Sigmoid colon (tissue), 7 donors: Measurements from ENCODE around the gene HEY2. TPM values are rescaled to one million over a fixed set of nuclear protein-coding genes. Genes with fewer than 3 reads are reported as not detected.
A peak's percentile ranks its signal among the peaks of the same experiment; 100 is the strongest.

Experiments
- DNase-seq: peaks from one replicate; pipeline ENCODE4 v3.0.0-alpha.2; 2019
- H3K27ac ChIP-seq, 4 donors: fragments of 200-600 bp; sonication (generic); one replicate each; pipeline ENCODE4 v1.5.1; 2016 to 2019; ENCODE audit warnings: mild to moderate bottlenecking in 1 of 4
- H3K27me3 ChIP-seq, 3 donors: fragments of 200-600 bp; sonication (generic); one replicate each; pipeline ENCODE4 v1.5.1; 2019; ENCODE audit warnings: mild to moderate bottlenecking in 1 of 3
- H3K36me3 ChIP-seq, 4 donors: fragments of 200-600 bp; sonication (generic); one replicate each; pipeline ENCODE4 v1.5.1; 2016 to 2019
- H3K4me1 ChIP-seq, 4 donors: fragments of 200-600 bp; sonication (generic); one replicate each; pipeline ENCODE4 v1.5.1; 2017 to 2019
- H3K4me3 ChIP-seq, 4 donors: fragments of 200-600 bp; sonication (generic); one replicate each; pipeline ENCODE4 v1.5.1; 2017 to 2019; ENCODE audit warnings: mild to moderate bottlenecking in 2 of 4, moderate library complexity in 1 of 4
- H3K9me3 ChIP-seq, 4 donors: fragments of 200-600 bp in 3 of 4; sonication (generic) in 3 of 4; one replicate each; pipeline versions ENCODE4 v1.5.1 to v1.6.1; 2013 to 2019
- CTCF ChIP-seq, 4 experiments: fragments of 450-650 bp in 3 of 4; fragments of 200-600 bp in 1 of 4; IDR thresholded peaks; one replicate each; pipeline ENCODE4 v1.5.1; 2016 to 2019; ENCODE audit warnings: antibody characterized with exemption in 4 of 4, mild to moderate bottlenecking in 3 of 4, moderate library complexity in 2 of 4
- EP300 ChIP-seq, 4 donors: sonication (generic); formaldehyde crosslinking; IDR thresholded peaks; one replicate each; pipeline ENCODE4 v1.6.1; 2017; ENCODE audit warnings: antibody characterized with exemption in 4 of 4
- POLR2A ChIP-seq, 2 donors: fragments of 450-650 bp; IDR thresholded peaks; one replicate each; pipeline ENCODE4 v1.6.1; 2016; ENCODE audit warnings: antibody characterized with exemption in 2 of 2, mild to moderate bottlenecking in 2 of 2, moderate library complexity in 2 of 2
- POLR2AphosphoS5 ChIP-seq, 4 donors: sonication (generic); formaldehyde crosslinking; IDR thresholded peaks; one replicate each; pipeline ENCODE4 v1.6.1; 2017; ENCODE audit warnings: antibody characterized with exemption in 4 of 4
- WGBS, 2 donors: extraction: QIAGEN DNeasy Blood & Tissue Kit; methylation state at CpG; one replicate each; pipeline ENCODE4 v1.1.7; 2013; 5-methylcytosine and 5-hydroxymethylcytosine counted together
- intact Hi-C: fragments of 100-400 bp; cut with DNase I; formaldehyde crosslinking; loops from one replicate; pipeline ENCODE4 v1.15.1; 2023
- polyA plus RNA-seq, 3 donors: library from polyadenylated mRNA; stranded (reverse); fragments of 200-250 nt; gene quantifications; one replicate each; pipeline ENCODE4 v1.2.3, GENCODE V29; 2013
- total RNA-seq, 4 donors: library from RNA; depleted of rRNA; stranded (reverse); fragments of >200 nt; gene quantifications; one replicate each; pipeline ENCODE4 v1.1.0, GENCODE V29; 2016
- donor health status: healthy with polysubstance abuse.
- donor health status: Bipolar disorder and iron deficiency.
- donor health status: healthy.

HEY2 gene
- total and polyA plus RNA-seq, 7 donors, result 1.2 to 3.9 (median 1.6) TPM; not detected in 2

GRCh38 chr6:125743604-125744003 is 5.8 kb upstream of the HEY2 start:
- peaks cover 0 to 23% (median 0%) of the 10 kb centered on the region in 3 donors for H3K27me3 ChIP-seq
- 80 to 90% methylated on average over 2 of the region's 2 CpGs for WGBS, 2 donors
- peaks cover 0 to 16% (median 9%) of the 10 kb centered on the region in 4 donors for H3K4me1 ChIP-seq
- no peak overlapping the region for H3K4me3 ChIP-seq
- intact Hi-C loops, result loop anchor here (10.0 kb wide), 1 partner anchor 589 kb away; the partner anchor contains the start of gene TPD52L1
- no peaks in the 10 kb centered on the region for H3K9me3 ChIP-seq
- DNase-seq, result no peak
- no peaks in the 10 kb centered on the region for H3K36me3 ChIP-seq
- TF ChIP-seq POLR2AphosphoS5 (IDR thresholded peaks at IDR 0.05) (no peak), EP300 (IDR thresholded peaks at IDR 0.05) (no peak), CTCF (IDR thresholded peaks at IDR 0.05) (no peak), POLR2A (IDR thresholded peaks at IDR 0.05) (no peak)
- H3K27ac ChIP-seq, result no peak overlapping the region

- no peak for TF ChIP-seq CTCF (IDR thresholded peaks at IDR 0.05)
- no peak for TF ChIP-seq EP300 (IDR thresholded peaks at IDR 0.05)
- no peak for TF ChIP-seq POLR2A (IDR thresholded peaks at IDR 0.05)
- no peak for TF ChIP-seq POLR2AphosphoS5 (IDR thresholded peaks at IDR 0.05)
- intact Hi-C loops, result loop anchor here (5.0 to 10.0 kb wide), 2 partner anchors 383 to 591 kb away; partner anchors contain the start of gene TPD52L1
- 59 to 86% methylated on average over 6 of the region's 6 CpGs for WGBS, 2 donors
- Histone ChIP-seq H3K27ac (peak overlapping the region in 3 of 4 donors; percentile 19 to 89 (median 89)), H3K4me3 (no peak overlapping the region), H3K36me3 (no peaks in the 10 kb centered on the region), H3K4me1 (peaks cover 0 to 28% (median 18%) of the 10 kb centered on the region in 4 donors), H3K9me3 (no peaks in the 10 kb centered on the region), H3K27me3 (peaks cover 0 to 38% (median 0%) of the 10 kb centered on the region in 3 donors)
- no peak for DNase-seq
Observed at GRCh38 chr6:125745281-125746018, 4.0 kb upstream of the HEY2 start.

- WGBS, 2 donors, result 55 to 67% methylated on average over 5 of the region's 5 CpGs
Observed at GRCh38 chr6:125746019-125746414, 3.4 kb upstream of the HEY2 start.

More at GRCh38 chr6:125746019-125746414, 3.4 kb upstream of the HEY2 start:
- no peak for TF ChIP-seq CTCF (IDR thresholded peaks at IDR 0.05)
- no peak for TF ChIP-seq EP300 (IDR thresholded peaks at IDR 0.05)
- TF ChIP-seq POLR2AphosphoS5 (IDR thresholded peaks at IDR 0.05), result no peak
- TF ChIP-seq POLR2A (IDR thresholded peaks at IDR 0.05), result no peak
- Histone ChIP-seq H3K4me1 (peaks cover 0 to 33% (median 21%) of the 10 kb centered on the region in 4 donors), H3K36me3 (no peaks in the 10 kb centered on the region), H3K27ac (peak overlapping the region; percentile 86 to 89 (median 88)), H3K27me3 (peaks cover 0 to 39% (median 0%) of the 10 kb centered on the region in 3 donors), H3K9me3 (no peaks in the 10 kb centered on the region), H3K4me3 (peak overlapping the region in 3 of 4 donors; percentile 69 to 74 (median 72))
- intact Hi-C loops, result loop anchor here (5.0 to 10.0 kb wide), 2 partner anchors 384 to 591 kb away; partner anchors contain the start of gene TPD52L1
- no peak for DNase-seq
